Activated CD8-positive, alpha-beta memory T cell treated with anti-CD3 and anti-CD28 coated beads, Interleukin-2, amount 50 U/mL, for 24 hours (primary cell): ENCODE data around the gene SNRNP200.
"Not testable (repeated sequence)": the region's sequence is repeated elsewhere in the genome, so short reads cannot be mapped to it uniquely, and the experiment has no call there.

Experiments
- DNase-seq: peaks from one replicate; pipeline ENCODE4 v3.0.0-alpha.2; 2020; ENCODE audit errors: extremely low read depth

Gene SNRNP200

DNA sequence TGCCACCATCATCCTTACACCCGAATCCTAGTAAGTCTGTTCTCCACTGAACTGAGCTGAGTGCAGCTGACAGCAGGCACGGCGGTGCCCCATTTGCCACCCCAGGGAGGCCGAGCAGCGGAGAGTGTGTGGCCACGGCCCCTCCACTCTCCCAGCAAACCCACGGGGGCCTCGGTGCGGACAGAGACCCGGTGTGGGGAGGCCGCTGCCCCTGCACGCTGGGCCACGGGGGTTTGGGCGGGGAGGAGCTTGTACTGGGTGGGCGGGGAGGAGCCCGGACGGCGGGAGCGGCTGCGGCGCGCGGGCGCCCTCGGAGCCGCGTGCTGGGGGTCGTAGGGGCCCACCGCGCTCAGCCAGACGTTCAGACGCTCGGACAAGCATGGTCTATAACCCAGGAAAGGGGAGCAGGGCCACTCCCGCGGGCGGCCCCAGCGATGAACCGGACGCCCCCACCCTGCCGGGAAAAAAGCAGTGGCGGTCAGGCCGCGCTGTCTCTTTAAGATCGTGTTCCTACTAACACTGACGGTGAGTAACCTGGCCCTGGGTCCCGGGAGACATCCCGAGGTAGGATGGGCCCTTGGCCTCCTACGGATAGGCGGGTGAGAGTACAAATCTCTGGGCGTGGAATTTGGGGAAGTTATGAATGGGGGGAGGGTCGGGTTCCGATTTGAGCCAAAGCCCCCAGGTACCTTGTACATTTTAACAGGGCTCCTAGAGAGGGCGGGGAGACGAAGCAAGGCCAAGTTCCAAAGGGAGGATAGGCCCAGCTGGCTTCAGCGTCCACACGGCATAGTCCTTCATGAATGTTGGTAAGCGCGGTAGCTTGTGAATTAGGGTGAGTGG is 19.9 kb upstream of the SNRNP200 start, which contains the start of gene ITPRIPL1:
TSS of gene ITPRIPL1 (plus strand) at position 277 of the 843 bp plus-strand sequence. CDS start at position 800, 523 bp downstream.
- DNase-seq, result no peak

DNA sequence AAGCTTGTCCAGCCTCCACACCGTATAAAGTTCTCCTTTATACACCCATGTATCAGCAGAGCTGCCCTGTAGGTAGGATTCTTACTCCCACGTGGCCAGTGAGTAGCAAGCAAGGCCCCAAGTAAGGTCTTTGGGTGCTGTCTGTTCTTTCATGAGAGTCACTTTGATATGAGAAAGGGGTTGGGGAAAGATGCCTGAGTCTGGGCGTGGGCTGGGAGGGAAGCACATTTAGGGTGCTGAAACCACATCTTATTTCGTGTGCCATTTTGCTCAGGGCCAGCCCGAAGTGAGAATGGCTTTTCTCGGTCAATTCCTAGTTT is 19.3 kb upstream of the SNRNP200 start:
- DNase-seq, result no peak

- no peak for DNase-seq
Measured at GRCh38 chr2:96323849-96324248, 18.5 kb upstream of the SNRNP200 start.

GRCh38 chr2:96320728-96321622 is 15.6 kb upstream of the SNRNP200 start:
- DNase-seq, result no peak

GRCh38 chr2:96320326-96320725 is 15.0 kb upstream of the SNRNP200 start:
- no peak for DNase-seq

- no peak for DNase-seq
Measured at GRCh38 chr2:96319396-96319795, 14.1 kb upstream of the SNRNP200 start.

DNA sequence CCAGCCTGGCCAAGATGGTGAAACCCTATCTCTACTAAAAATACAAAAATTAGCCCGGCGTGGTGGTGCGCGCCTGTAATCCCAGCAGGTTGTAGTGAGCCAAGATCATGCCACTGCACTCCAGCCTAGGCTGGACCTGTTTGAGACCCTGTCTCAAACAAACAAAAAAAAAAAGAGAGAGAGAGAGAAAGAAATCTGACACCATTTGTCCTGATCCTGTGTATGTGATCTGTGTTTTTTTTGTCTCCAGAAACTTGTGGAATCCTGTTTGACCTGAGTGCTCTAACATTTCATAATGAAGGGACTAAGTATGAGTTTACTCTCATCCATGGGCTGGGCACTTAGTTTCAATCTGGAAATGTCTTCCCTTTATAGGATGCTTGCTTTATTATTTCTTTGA is 13.4 kb upstream of the SNRNP200 start:
- no peak for DNase-seq

GRCh38 chr2:96317584-96317997 is 12.2 kb upstream of the SNRNP200 start:
- no peak for DNase-seq

- DNase-seq, result no peak
Measured at GRCh38 chr2:96316999-96317398, 11.7 kb upstream of the SNRNP200 start.

GRCh38 chr2:96315400-96316071 is 10.2 kb upstream of the SNRNP200 start:
- DNase-seq, result no peak

DNA sequence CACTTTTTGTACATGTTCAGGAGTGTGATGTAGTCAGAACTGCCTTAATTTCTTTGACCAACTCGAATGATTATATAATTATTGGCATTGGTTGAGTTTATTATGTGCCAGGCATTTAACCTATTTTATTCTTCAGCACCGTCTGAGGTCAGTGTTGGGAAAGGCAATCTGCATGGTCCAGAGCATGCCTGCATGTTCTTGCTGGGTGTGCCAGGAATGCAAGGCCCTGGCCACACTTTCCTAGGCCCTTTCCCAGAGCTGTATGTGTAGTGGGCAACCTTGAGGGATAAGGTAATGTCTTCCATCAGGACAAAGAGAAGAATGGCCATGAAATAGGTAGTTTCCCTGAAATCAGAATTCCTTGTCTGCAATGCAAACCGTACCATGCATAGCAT is 9.7 kb upstream of the SNRNP200 start:
- no peak for DNase-seq

DNA sequence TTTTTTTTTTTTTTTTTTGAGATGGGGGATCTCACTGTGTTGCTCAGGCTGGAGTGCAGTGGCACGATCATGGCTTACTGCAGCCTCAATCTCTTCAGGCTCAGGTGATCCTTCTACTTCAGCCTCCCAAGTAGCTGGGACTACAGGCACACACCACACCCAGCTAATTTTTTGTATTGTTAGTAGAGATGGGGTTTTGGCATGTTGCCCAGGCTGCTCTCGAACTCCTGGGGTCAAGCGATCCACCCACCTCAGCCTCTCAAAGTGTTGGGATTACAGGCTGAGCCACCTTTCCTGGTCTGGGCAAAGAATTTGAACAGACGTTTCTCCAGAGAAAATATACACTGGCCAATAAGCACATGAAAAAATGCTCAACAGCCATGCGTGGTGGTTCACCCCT is 2.9 kb upstream of the SNRNP200 start:
- DNase-seq, result no peak

- no peak for DNase-seq
Measured at GRCh38 chr2:96306370-96306769, 1.0 kb upstream of the SNRNP200 start.

DNA sequence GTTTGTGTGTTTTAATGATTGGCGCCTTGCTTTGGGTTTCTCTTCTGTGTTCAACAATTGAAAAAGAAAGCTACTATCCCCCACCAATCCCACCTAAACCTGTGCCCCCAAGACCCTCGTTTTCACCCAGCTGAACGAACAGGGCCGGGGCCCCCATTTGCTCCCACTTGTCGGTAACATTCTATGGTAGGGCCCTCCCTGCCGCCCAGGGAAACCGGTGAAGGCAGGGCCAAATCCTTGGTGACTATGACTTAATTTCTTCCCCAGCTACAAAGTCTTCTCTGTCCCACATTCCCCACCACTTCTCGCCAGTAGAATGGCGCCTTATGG is 598 bp upstream of the SNRNP200 start:
- no peak for DNase-seq

- no peak for DNase-seq
Measured at GRCh38 chr2:96304606-96305005, 740 bp downstream of the SNRNP200 start.

DNA sequence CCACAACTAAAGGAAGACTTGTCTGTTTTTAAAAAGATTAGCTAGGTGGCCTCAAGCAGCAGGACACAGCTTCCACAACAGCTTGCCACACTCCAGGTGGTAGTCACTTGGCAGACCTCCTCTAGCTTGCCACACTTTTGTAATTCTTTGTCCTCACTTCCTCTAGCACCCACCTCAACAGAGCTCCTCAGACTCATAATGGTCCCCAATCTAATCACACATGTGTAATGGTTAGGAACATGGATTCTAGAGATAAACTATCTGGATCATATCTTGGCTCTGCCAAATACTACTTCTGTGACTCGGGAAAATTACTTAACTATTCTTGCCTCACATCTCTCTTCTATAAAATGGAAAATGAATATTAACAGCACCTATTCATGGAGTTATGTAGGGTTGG is 3.5 kb downstream of the SNRNP200 start:
- DNase-seq, result no peak

DNA sequence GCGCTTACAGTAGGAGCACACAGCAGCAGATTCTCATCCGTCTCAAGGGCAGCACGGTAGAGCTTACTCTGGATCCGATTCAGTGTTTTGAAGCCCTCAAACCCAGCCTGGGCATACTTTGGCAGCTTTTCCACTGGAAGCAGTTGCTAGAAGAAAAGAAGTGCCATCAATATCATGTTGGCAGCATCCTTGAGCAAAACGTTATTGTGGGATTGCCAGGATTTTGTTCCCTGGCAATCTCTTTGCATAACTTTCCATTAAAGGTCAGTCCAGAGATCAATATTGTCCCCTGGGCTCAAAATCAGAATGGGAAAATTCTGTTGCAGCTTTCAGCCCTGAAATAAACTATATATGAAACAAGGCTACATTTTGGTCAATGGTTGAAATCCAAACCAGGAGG is 8.4 kb downstream of the SNRNP200 start:
- DNase-seq, result no peak

- not testable (repeated sequence) for DNase-seq
Measured at GRCh38 chr2:96294271-96294670, 11.1 kb downstream of the SNRNP200 start.

DNA sequence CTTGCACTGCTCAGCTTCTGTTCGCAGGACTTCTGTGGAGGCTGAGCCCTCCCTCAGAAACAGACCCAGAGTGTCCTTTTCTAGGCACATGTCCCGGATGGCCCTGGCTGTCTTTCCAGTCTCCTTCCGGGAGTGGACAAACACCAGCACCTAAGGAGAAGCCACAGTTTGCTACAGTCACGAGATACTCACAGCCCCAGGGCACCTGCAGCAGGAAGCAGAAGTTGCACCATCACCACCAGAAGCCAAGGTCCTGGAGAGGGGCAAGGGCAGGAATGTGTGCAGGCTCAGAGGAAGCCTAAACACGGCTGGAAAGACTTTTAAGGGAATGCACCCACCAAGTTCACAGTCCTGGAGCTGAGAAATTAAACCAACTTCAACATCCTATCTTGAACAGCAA is 13.6 kb downstream of the SNRNP200 start:
- no peak for DNase-seq

DNA sequence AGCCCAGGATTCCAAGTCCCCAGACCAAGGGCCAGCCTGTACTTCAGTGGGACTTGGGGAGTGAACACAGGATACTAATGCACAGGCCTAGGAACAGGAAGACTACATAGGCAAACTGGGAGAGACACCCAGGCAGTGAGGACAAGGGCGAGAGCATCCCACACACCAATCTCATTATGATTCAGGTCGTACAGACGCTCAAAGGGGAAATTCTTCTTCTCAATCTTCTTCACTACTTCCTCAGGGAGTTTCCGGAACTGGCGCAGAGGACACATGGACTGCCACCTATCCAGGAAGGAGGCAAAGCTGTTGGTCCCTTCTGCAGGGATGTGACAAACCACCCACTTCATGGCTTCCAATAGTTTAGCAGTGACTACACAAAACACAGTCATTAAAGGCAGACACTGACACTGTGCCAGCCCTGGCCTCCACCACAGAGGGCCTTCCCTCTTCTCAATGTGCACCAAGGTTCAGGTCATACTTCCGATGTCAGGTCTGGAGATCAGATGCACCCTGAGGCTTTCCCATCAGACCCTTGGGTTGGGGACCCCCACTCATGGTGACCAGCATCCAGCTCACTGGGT is 18.0 kb downstream of the SNRNP200 start:
- no peak for DNase-seq

DNA sequence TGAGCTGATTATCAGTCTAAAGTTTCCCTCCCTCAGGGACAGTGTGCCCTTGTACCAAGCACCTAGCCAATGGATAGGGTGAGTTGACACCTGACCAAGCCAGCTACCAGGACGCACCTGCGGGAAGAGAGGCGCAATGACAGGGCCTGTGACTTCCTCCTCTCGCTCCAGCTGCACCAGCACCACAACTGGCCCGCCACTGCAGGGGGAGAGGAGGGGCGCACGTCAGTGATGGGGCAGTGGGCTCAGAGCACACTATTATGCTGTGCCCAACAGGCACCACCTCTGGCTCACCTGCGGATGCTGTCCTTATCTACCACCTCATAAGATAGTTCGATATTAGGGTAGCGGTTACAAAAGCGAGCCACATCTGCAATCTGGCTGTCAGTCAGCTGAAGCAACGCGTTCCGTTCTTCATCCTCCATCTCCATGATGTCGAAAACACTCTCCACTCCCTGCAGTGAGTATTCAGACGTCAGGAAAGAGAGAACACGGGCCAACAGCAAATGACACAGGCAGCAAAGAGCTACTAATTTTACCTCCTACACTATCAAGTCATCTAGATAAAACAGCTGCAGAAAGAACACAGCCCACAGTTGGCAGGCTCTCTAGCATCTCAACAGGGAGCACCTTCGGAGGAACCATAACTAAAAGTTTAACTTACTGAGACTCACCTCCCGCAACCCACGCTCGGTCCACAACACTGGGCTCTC is 28.4 kb downstream of the SNRNP200 start:
- DNase-seq, result no peak
